ENCODE data around the gene MIPOL1.

Gene MIPOL1

GRCh38 chr14:37585971-37586796 is 388.4 kb downstream of the MIPOL1 start:
- Histone ChIP-seq H3K27ac (ENCODE audit: low read depth, low read length) (no peak overlapping the region), H3K9me2 (replicated peaks; ENCODE audit: insufficient read depth, low read length) (no peaks in the 10 kb centered on the region), H3K4me3 (ENCODE audit: insufficient read depth, low read length, poor library complexity, severe bottlenecking) (no peak overlapping the region), H3K79me2 (ENCODE audit: insufficient read depth, low read length) (no peaks in the 10 kb centered on the region), H3K36me3 (ENCODE audit: low read length) (no peaks in the 10 kb centered on the region), H3K9me3 (ENCODE audit: insufficient read depth, low read length) (no peaks in the 10 kb centered on the region), H3K27me3 (ENCODE audit: low read length) (no peaks in the 10 kb centered on the region), H4K20me1 (ENCODE audit: low read depth, low read length) (no peaks in the 10 kb centered on the region), H3K9ac (ENCODE audit: low read length) (no peak overlapping the region), H3F3A (ENCODE audit: insufficient read depth) (no peaks in the 10 kb centered on the region), H3K4me2 (ENCODE audit: low read depth, low read length, poor library complexity, severe bottlenecking) (no peak overlapping the region), H2AFZ (ENCODE audit: low read depth, low read length, severe bottlenecking) (no peak overlapping the region)
- TF ChIP-seq EZH2phosphoT487 (conservative IDR thresholded peaks at IDR 0.05; ENCODE audit: low read length) = no peak

GRCh38 chr14:37586797-37587130 is 389.0 kb downstream of the MIPOL1 start:
- Histone ChIP-seq H3F3A (ENCODE audit: insufficient read depth) (no peaks in the 10 kb centered on the region), H4K20me1 (ENCODE audit: low read depth, low read length) (no peaks in the 10 kb centered on the region), H3K4me2 (ENCODE audit: low read depth, low read length, poor library complexity, severe bottlenecking) (no peak overlapping the region), H2AFZ (ENCODE audit: low read depth, low read length, severe bottlenecking) (no peak overlapping the region), H3K4me3 (ENCODE audit: insufficient read depth, low read length, poor library complexity, severe bottlenecking) (no peak overlapping the region), H3K27ac (ENCODE audit: low read depth, low read length) (no peak overlapping the region), H3K9me2 (replicated peaks; ENCODE audit: insufficient read depth, low read length) (no peaks in the 10 kb centered on the region), H3K9ac (ENCODE audit: low read length) (no peak overlapping the region), H3K36me3 (ENCODE audit: low read length) (no peaks in the 10 kb centered on the region), H3K27me3 (ENCODE audit: low read length) (no peaks in the 10 kb centered on the region), H3K79me2 (ENCODE audit: insufficient read depth, low read length) (no peaks in the 10 kb centered on the region), H3K9me3 (ENCODE audit: insufficient read depth, low read length) (no peaks in the 10 kb centered on the region)
- no peak for TF ChIP-seq CTCF (IDR thresholded peaks at IDR 0.05; ENCODE audit: insufficient read depth, low read length, poor library complexity, severe bottlenecking)
- no peak for TF ChIP-seq EZH2phosphoT487 (conservative IDR thresholded peaks at IDR 0.05; ENCODE audit: low read length)

DNA sequence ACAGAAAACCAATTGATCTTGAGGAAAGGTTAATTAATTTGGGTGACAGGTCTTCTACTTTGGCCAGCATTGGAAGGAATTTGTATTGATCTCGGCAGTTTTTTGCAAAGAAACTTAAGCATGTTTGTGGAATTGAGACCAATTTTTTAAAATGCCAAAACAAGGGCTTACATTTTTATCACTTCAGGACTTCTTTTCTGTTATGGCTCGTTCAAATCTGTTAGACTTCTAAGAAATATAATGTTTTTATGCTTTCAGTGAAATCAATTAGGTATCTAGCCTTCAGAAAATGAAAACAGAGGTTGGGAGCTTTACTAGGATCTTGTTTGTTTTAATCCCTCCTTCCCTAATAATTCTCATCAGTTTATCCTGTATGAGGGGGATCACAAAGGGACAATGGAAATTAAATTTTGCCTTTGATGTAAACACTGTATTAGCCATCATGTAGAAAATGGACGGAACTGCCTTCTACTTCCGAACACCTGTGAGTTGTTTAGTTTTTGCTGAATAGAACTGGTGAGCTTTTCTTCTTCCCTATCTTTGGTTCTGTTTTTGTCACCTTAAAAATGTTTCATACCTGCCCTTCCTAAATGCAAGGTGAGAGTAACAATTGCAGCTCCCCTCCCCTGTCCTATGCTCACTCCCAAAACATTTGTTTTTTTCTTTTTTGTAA is 389.5 kb downstream of the MIPOL1 start:
- Histone ChIP-seq H3F3A (ENCODE audit: insufficient read depth) (no peaks in the 10 kb centered on the region), H3K27ac (ENCODE audit: low read depth, low read length) (no peak overlapping the region), H2AFZ (ENCODE audit: low read depth, low read length, severe bottlenecking) (no peak overlapping the region), H3K4me2 (ENCODE audit: low read depth, low read length, poor library complexity, severe bottlenecking) (no peak overlapping the region), H3K9me2 (replicated peaks; ENCODE audit: insufficient read depth, low read length) (no peaks in the 10 kb centered on the region), H3K79me2 (ENCODE audit: insufficient read depth, low read length) (no peaks in the 10 kb centered on the region), H3K27me3 (ENCODE audit: low read length) (no peaks in the 10 kb centered on the region), H3K9me3 (ENCODE audit: insufficient read depth, low read length) (no peaks in the 10 kb centered on the region), H4K20me1 (ENCODE audit: low read depth, low read length) (no peaks in the 10 kb centered on the region), H3K36me3 (ENCODE audit: low read length) (no peaks in the 10 kb centered on the region), H3K4me3 (ENCODE audit: insufficient read depth, low read length, poor library complexity, severe bottlenecking) (no peak overlapping the region), H3K9ac (ENCODE audit: low read length) (no peak overlapping the region)
- TF ChIP-seq EZH2phosphoT487 (conservative IDR thresholded peaks at IDR 0.05; ENCODE audit: low read length) (no peak), CTCF (IDR thresholded peaks at IDR 0.05; ENCODE audit: insufficient read depth, low read length, poor library complexity, severe bottlenecking) (no peak)

Data from SU-DHL-6 (cell line).